KG1 (cell line): ENCODE measurements around the gene LIMCH1.

Source experiments
- DNase-seq: peaks from one replicate; lab custom pipeline; 2025; lab: John Stamatoyannopoulos, UW

LIMCH1 gene

DNA sequence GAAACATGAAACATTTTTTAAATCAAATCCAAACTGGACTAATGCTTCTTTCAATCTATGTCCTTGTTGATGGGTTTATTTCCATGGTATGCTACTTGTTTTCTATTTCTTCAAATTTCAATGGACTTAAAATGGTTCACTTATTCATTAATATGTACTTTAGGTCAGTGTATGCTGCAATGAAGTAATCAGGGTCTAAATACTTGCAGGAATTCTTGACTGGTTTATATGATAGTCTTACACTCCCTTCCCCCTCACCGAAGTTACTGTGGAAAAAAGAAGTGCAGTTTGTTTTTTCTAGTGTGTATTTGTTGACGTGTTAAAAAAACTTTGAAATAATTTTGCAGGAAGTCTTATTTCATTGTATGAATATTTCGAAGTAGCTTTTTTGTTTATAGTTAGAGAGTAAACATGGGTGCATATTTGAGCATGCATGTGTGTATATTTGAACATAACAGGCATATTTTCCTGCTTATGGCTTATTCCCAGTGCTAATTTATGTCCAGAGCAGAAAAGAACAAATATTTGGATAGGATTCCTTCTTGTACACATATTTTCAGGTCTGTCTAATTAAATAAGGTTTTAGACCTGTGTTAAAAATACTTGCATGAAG is 65.0 kb downstream of the LIMCH1 start:
- no peak for DNase-seq

DNA sequence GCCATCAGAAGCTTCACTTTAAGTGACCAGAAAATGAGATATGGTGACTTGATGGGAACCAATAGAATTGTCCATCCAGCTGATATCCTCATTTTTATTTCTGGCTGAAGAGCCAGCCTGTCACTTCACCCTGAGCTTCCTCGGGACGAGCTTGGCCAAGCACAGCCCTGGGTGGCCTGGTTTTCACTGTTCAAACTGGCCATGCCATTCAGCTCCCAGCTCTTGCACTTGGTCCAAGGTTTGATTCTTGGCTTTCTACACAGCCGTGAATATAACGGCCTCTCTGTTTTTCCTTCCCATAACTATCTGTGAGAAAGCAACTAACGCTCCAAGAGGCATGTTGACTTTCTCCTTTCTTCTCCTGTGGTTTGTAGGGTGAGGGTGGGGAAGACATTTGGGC is 71.9 kb downstream of the LIMCH1 start:
- DNase-seq = no peak

DNA sequence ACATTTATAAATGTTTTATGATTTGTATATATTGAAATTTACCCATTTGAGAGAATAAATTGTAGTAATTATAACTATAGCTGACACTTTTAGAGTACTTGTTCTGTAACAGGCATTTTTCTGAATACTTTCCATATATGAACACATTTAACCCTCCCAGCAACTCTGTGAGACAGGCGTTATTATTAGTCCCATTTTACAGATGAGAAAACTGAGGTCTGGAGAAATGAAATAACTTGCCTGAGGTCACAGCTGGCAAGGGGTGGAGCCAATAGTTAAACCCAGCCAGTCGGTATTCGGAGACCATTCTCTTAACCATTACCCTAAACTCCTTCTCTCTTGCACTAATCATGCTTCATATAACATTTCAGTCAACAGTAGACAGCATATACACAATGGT is 72.5 kb downstream of the LIMCH1 start:
- no peak for DNase-seq

DNA sequence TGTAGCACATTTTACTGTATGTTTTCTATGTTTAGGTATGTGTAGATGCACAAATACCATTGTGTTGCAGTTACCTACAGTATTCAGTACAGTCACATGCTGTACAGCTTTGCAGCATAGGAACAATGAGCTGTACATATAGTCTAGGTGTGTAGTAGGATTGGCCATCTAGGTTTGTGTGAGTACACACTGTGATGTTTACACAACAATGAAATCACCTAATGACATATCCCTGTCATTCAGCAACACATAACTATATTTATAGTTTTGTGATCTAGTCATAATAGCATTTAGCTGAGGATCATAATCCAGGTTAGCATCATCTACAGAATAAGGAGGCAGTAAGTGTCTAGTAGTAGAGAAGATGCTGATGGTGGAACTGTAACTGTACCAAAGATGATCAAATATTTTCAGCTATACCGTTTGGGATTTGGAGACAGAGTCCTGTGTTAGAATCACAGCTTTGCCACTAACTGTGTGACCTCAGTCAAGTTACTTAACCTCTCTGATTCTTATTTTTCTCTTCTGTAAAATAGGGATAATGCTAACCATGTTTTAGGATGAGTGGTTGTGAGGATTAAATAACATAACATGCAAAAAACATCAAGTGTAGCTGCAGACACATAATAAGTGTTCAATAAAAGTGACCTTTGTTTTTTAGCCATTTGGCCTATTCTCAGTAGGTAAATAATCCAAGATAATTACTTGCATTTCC is 73.3 kb downstream of the LIMCH1 start:
- no peak for DNase-seq

DNA sequence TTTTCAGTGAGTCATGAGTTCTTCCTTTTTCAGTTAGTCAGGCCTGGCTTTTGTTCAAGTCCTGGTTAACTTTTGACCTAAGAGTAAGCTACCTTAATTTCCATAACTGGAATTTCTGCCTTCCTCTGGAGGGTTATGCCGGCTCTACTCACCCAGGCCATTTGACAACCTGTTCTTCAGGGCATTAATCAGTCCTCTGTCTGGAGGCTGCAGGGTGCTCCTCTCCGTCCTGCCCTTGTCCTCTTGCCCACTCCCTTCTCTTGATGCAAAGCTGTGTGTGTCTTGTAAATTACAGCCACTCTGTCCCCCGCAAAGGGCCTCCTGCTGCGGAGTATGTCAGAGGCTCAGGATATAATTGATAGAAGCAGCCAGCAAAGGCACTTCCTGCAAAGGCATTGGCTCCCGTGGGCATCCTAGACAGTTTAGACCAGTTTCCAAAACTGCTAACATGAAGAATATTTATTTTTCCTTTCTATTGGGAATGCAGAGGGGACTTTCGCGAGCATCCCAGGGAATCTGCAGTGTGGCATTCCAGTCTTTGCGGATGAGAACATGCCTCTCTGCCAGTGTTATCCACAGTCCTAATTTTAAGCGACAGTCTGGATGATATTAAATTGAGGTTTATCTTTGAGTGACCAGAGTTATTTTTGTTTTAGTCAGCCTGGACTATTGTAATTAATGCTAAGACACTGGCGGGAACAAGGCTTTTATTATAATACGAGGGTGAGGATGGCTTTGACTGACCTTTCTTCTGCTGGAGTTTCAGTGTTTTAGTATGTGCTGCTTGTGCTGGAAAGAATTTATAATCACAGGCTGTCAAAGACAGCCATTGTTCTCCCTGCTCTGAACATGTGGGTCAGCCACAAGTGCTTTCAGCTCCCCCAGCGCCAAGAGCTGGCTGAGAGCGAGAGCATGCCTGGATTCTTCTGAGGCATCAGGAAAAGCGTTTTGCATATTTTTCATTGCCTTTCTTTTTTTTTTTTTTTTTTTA is 74.2 kb downstream of the LIMCH1 start:
- DNase-seq = no peak

DNA sequence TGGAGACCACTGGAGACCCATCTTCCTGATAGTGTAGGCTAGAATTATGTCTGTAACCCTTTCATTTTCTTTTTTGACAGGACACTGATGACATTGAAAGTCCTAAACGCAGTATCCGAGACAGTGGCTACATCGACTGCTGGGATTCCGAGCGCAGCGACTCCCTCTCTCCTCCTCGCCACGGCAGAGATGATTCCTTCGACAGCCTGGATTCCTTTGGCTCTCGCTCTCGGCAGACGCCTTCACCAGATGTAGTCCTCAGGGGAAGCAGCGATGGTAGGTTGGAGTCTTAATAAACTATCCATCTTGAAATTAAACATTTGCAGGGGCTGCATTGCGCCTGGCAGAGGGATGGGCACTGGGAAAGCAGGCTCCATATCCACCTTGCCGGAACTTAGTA is 75.4 kb downstream of the LIMCH1 start:
- no peak for DNase-seq

DNA sequence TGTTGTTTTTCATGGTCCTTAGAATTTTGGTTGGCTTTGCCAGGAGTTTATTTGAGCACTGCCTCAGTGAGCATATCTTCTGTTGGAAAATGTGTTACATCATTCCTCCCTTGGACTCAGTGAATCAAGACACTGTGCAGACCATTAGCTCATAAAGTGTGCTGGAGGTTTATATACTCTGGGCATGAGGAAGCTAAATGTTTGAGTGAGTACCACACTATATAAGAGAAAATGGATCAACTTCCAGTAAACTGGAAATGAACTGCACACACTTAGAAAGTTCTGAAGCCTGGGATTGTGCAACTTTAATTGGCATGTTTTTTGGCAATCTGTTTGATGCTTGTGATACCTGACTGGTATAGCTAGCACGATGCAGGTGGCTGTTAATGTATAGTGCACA is 75.9 kb downstream of the LIMCH1 start:
- no peak for DNase-seq

DNA sequence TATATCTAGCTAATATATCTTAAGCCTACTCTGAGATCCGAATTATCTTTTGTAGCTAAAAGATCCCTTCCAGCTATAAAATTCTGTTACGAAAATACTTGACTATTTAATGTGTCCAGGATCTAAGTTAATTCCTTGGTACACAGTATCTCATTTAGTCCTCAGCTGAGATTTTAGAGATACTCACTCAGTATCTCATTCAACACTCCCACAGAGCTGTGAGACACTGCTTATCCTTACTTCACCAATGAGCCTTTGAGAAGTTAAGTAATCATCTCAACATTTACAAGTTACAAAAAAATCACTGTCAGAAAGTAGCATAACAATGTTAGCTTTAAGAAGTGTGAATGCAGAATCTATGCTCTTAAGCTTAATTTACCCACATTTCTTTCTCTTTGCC is 76.6 kb downstream of the LIMCH1 start:
- DNase-seq = no peak

DNA sequence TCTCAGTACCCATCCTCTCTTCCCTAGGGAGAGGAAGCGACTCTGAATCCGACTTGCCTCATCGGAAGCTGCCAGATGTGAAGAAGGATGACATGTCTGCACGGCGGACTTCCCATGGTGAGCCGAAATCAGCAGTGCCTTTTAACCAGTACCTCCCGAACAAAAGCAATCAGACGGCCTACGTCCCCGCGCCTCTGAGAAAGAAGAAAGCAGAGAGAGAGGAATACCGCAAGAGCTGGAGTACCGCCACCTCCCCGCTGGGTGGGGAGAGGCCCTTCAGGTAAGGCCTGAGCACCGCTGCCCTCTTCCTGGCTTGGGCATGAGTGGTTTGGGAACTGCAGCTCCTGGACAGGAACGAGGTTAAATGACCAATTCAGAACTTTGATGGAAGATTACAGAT is 81.2 kb downstream of the LIMCH1 start:
- DNase-seq = no peak

DNA sequence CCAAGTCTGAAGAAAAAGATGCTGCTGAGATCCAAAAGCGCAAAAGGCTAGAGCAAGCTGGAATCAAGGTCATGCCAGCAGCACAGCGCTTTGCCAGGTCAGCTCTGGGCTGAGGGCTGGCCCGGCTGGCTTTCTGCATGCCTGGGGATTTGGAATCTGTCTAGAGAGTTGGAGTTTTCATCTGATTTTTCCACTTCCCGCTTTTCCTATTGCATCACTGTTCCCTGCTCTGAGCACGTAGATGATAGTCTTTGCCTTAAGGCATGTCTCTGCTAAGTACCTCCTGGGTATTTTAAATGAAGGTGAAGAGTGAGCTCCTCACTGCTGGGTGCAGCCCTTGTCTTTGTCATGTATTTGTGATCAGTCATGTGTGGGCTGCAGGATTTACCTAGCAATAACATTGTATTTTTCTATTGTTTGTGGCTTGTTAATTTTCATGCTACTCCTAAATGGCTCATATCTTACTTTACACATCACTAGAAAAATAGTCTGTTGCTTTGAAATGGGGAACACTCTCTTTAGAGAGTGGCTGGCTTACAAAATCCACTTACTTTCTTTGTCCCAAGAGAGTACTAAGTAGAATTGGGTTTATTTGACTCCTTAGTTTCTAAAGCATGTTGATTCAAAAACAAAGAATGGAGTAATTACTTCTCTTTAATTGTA is 82.8 kb downstream of the LIMCH1 start:
- DNase-seq = no peak

DNA sequence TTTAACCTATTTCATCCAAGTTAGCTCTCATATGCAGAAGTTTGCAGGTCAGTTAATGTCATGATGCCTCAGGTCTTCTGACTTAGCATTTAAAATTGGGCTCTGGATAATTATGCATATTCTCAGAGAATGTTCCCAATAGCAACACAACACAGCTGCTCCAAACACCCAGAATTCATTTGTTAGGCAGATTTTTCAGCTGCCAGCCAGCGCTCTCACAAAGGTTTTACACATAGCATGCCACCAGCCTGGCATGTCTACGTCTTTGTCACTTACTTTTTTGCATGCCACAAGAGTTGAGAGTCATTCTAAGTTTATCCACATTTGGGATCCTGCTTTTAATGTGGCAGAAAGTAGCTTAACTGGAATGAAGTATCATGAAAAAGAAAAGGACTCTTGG is 84.8 kb downstream of the LIMCH1 start:
- DNase-seq = no peak

DNA sequence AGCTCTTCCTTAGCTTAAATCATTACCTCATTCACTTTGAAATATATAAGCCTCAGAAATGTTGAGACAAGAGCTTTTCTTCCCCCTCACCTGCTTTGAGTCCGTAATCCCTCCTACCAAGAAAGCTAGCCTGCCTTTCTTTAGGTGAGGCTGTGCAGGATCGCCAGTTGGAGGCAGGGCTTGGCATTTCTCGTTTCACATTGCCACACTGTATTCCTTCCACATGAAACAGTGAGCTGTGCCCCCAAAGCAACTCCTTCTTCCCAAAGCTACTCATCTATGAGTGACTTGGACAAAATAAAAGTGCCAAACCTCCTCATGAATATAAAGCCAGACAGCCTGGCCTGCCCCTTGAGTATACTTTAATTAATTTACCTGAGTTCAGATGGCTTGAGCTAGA is 86.8 kb downstream of the LIMCH1 start:
- DNase-seq = no peak

DNA sequence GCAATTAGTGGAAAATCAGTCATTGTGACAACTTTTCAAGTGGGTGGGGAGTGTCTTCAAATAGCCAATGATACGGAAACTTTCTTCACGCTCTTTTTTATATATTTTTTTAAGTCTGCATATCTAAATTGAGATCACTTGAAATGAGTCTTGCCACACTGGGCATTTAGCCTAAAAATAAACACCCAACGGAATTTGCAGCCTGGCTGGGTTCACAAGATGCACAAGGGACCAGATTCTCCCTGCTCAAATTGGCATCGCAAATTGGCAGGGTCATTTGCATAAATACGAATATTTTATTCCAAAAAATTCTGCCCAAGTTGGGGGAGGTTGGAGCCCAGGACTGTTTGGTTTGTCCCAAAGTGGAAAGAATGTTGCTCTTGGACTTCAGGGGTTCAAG is 87.6 kb downstream of the LIMCH1 start:
- no peak for DNase-seq

DNA sequence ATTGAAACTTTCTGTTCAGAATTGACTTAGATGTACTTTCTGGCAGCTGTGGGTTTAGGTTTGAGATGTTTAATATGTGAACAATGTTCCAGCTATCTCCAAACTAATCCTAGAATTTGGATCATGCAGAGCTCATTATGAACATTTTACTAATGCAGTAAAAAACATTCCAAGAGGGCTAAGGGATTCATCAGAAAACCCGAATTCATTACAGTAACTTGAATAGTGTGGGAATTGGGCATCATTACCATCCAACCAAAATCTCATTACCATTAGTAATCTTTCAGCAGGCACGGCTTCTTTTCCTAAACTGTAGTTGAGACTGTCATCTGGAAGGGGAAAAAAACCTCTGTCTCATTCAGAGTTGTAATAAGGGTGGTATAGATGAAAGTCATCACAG is 91.0 kb downstream of the LIMCH1 start:
- DNase-seq = no peak

DNA sequence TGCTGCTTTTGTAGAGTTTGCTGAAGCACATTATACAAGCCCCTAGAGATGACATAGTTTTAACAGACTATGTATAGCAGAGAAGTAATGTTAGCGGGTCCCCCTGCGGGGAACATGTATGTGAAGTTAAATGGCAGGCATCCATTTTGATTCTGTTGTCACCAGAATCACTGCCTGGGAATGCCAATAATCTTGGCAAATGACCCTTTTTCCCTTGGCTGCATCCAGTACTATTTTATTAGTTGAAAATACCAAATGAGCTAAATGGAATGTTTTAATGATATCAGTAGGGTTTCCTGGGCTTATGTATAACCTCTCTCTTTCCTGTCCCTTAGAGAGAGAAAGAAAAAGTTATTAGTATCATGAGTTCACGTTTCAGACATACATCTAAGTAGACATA is 93.6 kb downstream of the LIMCH1 start:
- no peak for DNase-seq

DNA sequence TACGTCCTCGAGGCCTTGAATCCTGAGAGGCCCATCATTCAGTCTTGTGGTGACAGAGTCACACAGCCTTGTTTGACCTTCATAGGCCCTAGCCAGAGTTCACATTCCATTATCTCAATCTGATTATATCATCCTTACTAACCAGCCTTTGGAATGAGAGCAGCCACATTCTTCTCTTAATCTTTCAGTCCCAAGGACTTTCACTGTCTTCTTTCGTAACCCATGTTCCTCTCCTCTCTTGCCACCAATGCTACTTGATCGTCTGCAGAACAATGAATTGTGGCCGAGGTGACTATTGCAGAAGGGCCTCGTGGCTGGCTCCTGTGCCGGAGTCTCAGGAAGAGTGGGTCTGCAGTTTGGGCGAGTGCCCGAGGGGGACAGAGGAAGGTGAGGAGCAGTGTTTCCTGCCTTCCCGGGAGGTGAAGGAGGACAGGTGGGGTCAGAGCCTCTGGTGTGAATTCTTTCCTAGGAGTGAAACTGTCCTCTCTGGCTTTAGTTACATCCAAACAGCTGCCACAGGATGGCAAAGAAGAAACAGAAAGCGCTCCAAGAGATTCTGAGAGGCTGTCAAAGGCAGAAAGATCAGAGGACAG is 94.6 kb downstream of the LIMCH1 start:
- no peak for DNase-seq

DNA sequence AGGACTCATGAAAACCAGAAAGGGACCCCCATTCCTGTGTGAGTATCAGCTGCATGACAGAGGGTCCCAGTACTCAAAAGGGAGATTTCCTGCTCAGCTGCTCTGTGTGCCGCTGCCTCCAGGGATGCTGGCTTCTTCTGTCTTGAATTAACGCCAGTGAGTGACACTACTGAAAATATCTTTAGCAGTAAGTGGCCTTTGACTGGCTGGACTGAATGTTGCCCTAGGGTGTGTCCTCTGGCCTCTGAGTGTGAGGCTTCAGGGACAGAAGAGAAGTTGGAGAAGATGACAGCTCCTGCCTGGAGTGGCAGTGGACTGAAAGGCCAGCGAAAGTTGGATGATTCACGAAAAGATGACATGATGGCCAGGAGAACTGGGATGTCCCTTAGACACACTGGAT is 95.4 kb downstream of the LIMCH1 start:
- no peak for DNase-seq

DNA sequence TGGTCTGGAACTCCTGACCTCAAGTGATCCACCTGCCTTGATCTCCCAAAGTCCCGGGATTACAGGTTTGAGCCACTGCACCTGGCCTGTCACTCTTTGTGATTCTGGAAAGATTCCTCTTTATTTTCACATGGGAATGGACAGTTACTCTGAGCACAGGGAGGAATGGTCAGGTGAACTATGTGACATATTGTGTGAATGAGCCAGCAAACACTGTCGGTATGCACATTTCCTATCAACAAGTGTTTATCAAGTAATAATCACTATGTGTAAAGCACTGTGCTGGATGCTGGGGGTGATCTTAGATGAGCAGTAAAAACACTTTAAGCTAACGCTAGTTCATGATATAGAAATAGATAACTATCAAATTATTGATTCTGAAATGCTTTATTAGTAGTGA is 97.5 kb downstream of the LIMCH1 start:
- DNase-seq = no peak

DNA sequence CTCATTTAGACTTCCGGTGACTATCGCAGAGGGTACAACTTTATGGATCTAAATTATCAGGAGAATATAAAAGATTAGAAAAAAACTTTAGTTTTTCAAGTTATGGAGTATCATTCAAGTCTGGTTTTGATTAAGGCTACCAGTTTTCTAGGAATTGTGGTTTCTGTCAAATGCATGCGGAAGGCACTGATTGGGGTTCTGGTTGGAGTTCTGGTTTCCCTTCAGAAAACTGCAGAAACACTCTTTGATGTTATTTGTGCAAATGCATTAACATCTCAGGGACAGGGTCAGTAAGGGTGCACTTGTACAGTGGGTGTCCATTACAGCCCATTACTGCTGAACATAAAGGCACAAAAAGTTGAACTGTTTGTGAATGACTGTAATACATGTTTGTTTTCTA is 100.2 kb downstream of the LIMCH1 start:
- DNase-seq = no peak

DNA sequence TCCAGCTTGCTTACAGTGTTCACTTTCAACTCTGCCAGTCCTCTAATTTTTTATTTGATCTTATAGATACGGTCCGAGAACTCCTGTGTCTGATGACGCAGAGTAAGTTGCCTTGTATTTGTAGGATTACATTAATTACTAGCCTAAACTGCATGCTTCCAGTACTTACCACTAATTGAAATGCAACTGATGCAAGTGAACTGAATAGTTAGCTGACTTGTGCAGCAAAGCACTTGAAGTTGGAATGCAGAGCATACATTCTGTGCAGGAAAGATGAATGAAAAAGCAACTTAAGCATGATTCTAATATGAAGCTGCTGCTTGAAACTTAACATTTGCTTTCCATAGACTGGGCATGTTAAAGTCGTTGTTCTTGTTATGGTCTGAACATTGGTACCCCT is 100.9 kb downstream of the LIMCH1 start:
- DNase-seq = no peak

DNA sequence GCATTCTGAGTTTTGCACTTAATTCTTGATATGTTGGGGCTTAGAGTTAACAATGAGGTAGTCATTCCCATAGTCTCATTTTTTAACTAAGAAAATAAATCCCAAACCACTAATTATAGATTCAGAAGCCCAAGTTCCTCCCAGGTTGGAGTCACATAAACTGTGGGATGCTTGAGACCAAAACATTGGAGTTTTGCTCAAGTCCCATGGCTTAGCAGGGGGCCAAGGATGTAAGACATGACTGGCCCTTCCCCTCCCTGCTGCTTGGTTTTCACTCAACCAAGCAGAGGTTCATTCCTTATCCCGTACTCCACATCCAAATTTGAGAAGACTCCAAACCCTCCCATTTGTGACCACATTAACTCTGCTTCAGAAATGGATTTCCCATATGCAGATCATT is 101.3 kb downstream of the LIMCH1 start:
- DNase-seq = no peak

DNA sequence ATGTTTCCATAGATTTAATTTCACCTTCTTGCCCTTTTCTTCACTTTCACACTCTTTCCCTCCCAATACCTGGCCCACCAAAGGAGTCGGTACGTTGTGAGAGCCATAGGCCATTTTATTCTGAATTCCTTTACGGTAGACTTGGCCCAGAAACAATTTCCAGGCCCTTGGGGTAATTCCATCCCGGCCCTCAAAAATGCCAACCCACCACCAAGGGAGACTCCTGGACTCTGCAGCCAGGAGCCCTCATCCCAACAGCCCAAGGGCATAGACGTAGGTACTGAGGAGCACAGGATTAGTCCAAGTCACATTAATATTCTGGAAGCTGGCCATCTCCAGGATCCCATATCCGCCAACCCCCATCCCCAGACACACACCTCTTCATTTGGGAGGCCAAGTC is 102.9 kb downstream of the LIMCH1 start:
- no peak for DNase-seq
